Hepatocyte (in vitro differentiated cells): ENCODE data around the gene KRTAP10-9.

Source experiments
- CTCF ChIP-seq: fragments of 200-600 bp; sonication (generic); IDR thresholded peaks from 2 replicates; pipeline ENCODE4 v1.5.1; 2016; ENCODE audit warnings: antibody characterized with exemption, mild to moderate bottlenecking; ENCODE audit not compliant: poor library complexity
- EZH2 ChIP-seq: fragments of 200-600 bp; sonication (generic); IDR thresholded peaks from 2 replicates; pipeline ENCODE4 v1.6.1; 2016; ENCODE audit warnings: antibody characterized with exemption, mild to moderate bottlenecking, borderline replicate concordance

GRCh38 chr21:44611551-44611950 is 15.3 kb upstream of the KRTAP10-9 start:
- no peak for TF ChIP-seq CTCF
- no peak for TF ChIP-seq EZH2
